ENCODE data around the gene GADD45G. TPM values are rescaled to one million over a fixed set of nuclear protein-coding genes. Genes with fewer than 3 reads are reported as not detected.

Gene GADD45G
- total RNA-seq, 1 donor from 2014 or later = 16.2 TPM

DNA sequence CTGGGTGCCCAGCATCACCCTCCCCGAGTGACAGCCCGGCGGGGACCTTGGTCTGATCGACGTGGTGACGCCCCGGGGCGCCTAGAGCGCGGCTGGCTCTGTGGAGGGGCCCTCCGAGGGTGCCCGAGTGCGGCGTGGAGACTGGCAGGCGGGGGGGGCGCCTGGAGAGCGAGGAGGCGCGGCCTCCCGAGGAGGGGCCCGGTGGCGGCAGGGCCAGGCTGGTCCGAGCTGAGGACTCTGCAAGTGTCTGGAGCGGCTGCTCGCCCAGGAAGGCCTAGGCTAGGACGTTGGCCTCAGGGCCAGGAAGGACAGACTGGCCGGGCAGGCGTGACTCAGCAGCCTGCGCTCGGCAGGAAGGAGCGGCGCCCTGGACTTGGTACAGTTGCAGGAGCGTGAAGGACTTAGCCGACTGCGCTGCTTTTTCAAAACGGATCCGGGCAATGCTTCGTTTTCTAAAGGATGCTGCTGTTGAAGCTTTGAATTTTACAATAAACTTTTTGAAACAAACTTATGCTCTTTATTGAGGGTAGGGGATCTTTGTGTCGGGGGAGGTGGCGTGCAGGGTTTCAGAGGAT, 1.3 kb downstream of the GADD45G start:
- peaks cover 34% of the 10 kb centered on the region for H3K4me1 ChIP-seq
- peak overlapping the region; percentile 93 for H3K27ac ChIP-seq
- peak; percentile 31 to 78 for TF ChIP-seq POLR2AphosphoS5 (IDR thresholded peaks at IDR 0.05; ENCODE audit: insufficient read depth in 1 of 2, low read depth in 1 of 2)
- TF ChIP-seq POLR2A (IDR thresholded peaks at IDR 0.05) = no peak
- TF ChIP-seq, protein P1, sequence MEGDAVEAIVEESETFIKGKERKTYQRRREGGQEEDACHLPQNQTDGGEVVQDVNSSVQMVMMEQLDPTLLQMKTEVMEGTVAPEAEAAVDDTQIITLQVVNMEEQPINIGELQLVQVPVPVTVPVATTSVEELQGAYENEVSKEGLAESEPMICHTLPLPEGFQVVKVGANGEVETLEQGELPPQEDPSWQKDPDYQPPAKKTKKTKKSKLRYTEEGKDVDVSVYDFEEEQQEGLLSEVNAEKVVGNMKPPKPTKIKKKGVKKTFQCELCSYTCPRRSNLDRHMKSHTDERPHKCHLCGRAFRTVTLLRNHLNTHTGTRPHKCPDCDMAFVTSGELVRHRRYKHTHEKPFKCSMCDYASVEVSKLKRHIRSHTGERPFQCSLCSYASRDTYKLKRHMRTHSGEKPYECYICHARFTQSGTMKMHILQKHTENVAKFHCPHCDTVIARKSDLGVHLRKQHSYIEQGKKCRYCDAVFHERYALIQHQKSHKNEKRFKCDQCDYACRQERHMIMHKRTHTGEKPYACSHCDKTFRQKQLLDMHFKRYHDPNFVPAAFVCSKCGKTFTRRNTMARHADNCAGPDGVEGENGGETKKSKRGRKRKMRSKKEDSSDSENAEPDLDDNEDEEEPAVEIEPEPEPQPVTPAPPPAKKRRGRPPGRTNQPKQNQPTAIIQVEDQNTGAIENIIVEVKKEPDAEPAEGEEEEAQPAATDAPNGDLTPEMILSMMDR (IDR thresholded peaks at IDR 0.05) = no peak
- no peaks in the 10 kb centered on the region for H3K36me3 ChIP-seq
- peak overlapping the region; percentile 74 to 89 for H3K4me3 ChIP-seq
- H3K9me3 ChIP-seq = no peaks in the 10 kb centered on the region
- no peak for DNase-seq (ENCODE audit: extremely low spot score in 2 of 2)
- intact Hi-C loops (cut with DNase I) = loop anchor here (10.0 kb wide), 1 partner anchor 399 kb away; no protein-coding TSS in a partner anchor
- H3K27me3 ChIP-seq = no peaks in the 10 kb centered on the region

DNA sequence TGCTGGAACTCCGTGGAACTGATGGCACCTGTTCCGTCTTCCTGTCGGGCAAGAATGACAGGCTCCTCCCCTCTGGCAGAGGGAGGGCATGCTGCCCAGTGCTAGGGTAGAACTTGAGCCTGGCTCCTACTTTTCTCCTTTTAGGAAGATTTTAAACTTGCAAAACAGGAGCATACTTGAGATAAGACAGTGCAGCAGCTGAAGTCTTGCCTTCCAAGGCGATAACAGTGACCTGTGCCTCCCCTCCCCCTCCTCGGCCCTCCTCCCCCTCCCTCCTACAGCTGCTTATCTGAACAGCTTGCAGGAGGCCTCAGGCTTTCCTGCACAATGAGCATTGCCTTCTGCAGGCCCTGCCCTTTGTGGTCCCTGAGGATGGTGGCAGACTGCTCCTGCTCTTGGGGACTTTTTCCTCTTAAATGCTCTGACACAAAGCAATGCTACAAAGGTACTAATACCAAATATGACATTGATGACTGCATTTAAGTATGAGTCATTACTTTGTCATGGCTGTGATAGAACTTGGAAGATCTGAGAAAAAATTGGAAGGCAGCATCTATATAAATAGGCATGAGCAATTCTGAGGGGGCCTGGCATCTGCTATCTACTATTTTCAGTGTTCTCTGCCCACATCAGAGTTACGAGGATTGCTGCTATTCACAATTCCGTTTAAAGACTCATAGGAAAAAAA, 2.0 kb downstream of the GADD45G start:
- Histone ChIP-seq H3K27me3 (no peaks in the 10 kb centered on the region), H3K4me3 (peak overlapping the region; percentile 74 to 89), H3K9me3 (no peaks in the 10 kb centered on the region), H3K4me1 (peaks cover 34% of the 10 kb centered on the region), H3K27ac (peak overlapping the region; percentile 93), H3K36me3 (no peaks in the 10 kb centered on the region)
- intact Hi-C loops (cut with DNase I) = loop anchor here (10.0 kb wide), 1 partner anchor 398 kb away; no protein-coding TSS in a partner anchor
- TF ChIP-seq, protein P1 (IDR thresholded peaks at IDR 0.05) = no peak
- TF ChIP-seq POLR2AphosphoS5 (IDR thresholded peaks at IDR 0.05; ENCODE audit: insufficient read depth in 1 of 2, low read depth in 1 of 2) (no peak), POLR2A (IDR thresholded peaks at IDR 0.05) (no peak)
- no peak for DNase-seq (ENCODE audit: extremely low spot score in 2 of 2)

DNA sequence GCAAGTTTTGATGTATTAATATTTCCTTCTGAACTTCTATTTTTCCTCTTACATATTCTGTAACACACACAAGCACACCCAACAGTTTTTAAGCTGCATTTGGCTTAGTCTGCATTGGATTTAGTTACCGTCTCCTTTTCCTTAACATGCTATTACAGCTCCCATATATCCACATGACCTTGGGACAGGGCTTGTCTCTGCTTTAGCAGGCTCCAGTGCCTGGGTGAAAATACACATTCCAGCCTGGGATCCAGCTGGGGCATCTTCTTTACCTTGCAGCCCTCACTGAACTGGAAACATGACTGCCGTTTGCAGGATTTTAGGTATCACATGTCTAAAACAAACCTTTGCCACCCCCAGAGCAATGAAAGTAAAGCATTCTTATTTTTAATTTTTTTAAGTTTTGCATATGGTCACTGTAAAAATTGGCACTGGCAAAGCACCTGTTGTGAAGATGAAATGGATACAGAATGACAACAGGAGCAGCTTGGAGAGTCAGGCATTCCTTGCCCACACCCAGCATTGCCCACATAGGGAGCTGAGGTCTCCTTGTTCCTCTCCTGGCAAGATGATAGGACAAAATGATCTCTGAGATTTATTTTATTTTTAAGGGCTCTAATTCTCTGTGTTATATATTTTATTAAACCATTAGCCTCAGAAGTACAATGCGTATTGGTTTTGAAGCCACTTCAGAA, 4.0 kb downstream of the GADD45G start:
- no peak overlapping the region for H3K27ac ChIP-seq
- intact Hi-C loops (cut with DNase I) = loop anchor here (10.0 kb wide), 1 partner anchor 396 kb away; no protein-coding TSS in a partner anchor
- DNase-seq (ENCODE audit: extremely low spot score in 2 of 2) = no peak
- no peak overlapping the region for H3K4me3 ChIP-seq
- no peaks in the 10 kb centered on the region for H3K27me3 ChIP-seq
- no peaks in the 10 kb centered on the region for H3K9me3 ChIP-seq
- TF ChIP-seq POLR2AphosphoS5 (IDR thresholded peaks at IDR 0.05; ENCODE audit: insufficient read depth in 1 of 2, low read depth in 1 of 2) = no peak
- TF ChIP-seq POLR2A (IDR thresholded peaks at IDR 0.05) = no peak
- TF ChIP-seq, protein P1 (IDR thresholded peaks at IDR 0.05) = no peak
- no peaks in the 10 kb centered on the region for H3K36me3 ChIP-seq
- H3K4me1 ChIP-seq = peaks cover 26% of the 10 kb centered on the region

DNA sequence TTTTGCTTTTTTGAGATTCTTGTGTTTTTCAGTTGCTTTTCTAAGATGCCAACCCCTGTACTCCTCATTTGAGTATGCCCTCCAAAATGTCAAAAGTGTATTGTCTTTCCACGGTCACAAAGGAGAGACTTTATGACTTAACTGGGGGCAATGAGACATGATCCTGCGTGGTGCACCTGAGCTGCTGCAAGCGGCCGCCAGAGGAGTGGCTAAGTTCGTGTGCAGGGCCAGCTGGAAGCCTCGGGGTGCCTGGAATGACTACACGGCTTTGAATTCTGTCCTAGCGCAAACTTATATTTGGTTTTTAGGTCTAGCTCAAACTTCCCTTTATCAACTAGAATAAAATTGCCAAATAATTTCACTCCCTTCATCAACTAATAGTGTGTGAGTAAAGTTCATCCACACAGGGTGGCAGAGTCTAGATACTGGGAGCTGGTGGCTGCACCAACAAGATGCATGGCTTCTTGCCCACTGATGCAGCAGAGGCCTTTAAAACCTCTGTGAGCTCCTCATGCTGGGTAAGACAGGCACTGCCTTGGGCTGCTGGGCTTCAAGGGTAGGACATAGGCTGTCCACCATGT, 4.7 kb downstream of the GADD45G start:
- H3K4me1 ChIP-seq = peaks cover 19% of the 10 kb centered on the region
- intact Hi-C loops (cut with DNase I) = loop anchor here (10.0 kb wide), 1 partner anchor 395 kb away; no protein-coding TSS in a partner anchor
- no peak for DNase-seq (ENCODE audit: extremely low spot score in 2 of 2)
- no peaks in the 10 kb centered on the region for H3K27me3 ChIP-seq
- H3K36me3 ChIP-seq = no peaks in the 10 kb centered on the region
- H3K4me3 ChIP-seq = no peak overlapping the region
- no peak overlapping the region for H3K27ac ChIP-seq
- no peaks in the 10 kb centered on the region for H3K9me3 ChIP-seq
- TF ChIP-seq POLR2A (IDR thresholded peaks at IDR 0.05) (no peak), POLR2AphosphoS5 (IDR thresholded peaks at IDR 0.05; ENCODE audit: insufficient read depth in 1 of 2, low read depth in 1 of 2) (no peak)
- TF ChIP-seq, protein P1 (IDR thresholded peaks at IDR 0.05) = no peak

Measured in vagina (tissue), 2 donors.